HEK293T (cell line): ENCODE data around the gene MB.

Experiments used
- ARNT ChIP-seq: fragments of 450-650 bp; IDR thresholded peaks from 2 replicates; pipeline ENCODE4 v1.6.1; 2017; ENCODE audit warnings: mild to moderate bottlenecking
- BHLHE40 ChIP-seq: fragments of 450-650 bp; IDR thresholded peaks from 2 replicates; pipeline ENCODE4 v1.6.1; 2016; ENCODE audit warnings: mild to moderate bottlenecking, moderate library complexity, borderline replicate concordance
- FOXK2 ChIP-seq: fragments of 450-650 bp; IDR thresholded peaks from 2 replicates; pipeline ENCODE4 v1.6.1; 2016; ENCODE audit warnings: mild to moderate bottlenecking
- FOXM1 ChIP-seq: fragments of 450-650 bp; IDR thresholded peaks from 2 replicates; pipeline ENCODE4 v1.6.1; 2017; ENCODE audit warnings: mild to moderate bottlenecking, borderline replicate concordance
- L3MBTL2 ChIP-seq: fragments of 450-650 bp; conservative IDR thresholded peaks from 2 replicates; pipeline ENCODE4 v1.6.1; 2016; ENCODE audit warnings: mild to moderate bottlenecking
- LEF1 ChIP-seq: fragments of 450-650 bp; IDR thresholded peaks from 2 replicates; pipeline ENCODE4 v1.6.1; 2017; ENCODE audit warnings: mild to moderate bottlenecking, borderline replicate concordance
- SP1 ChIP-seq: fragments of 450-650 bp; IDR thresholded peaks from 2 replicates; pipeline ENCODE4 v1.6.1; 2017
- ZNF384 ChIP-seq: fragments of 450-650 bp; IDR thresholded peaks from 2 replicates; pipeline ENCODE4 v1.6.1; 2016

DNA sequence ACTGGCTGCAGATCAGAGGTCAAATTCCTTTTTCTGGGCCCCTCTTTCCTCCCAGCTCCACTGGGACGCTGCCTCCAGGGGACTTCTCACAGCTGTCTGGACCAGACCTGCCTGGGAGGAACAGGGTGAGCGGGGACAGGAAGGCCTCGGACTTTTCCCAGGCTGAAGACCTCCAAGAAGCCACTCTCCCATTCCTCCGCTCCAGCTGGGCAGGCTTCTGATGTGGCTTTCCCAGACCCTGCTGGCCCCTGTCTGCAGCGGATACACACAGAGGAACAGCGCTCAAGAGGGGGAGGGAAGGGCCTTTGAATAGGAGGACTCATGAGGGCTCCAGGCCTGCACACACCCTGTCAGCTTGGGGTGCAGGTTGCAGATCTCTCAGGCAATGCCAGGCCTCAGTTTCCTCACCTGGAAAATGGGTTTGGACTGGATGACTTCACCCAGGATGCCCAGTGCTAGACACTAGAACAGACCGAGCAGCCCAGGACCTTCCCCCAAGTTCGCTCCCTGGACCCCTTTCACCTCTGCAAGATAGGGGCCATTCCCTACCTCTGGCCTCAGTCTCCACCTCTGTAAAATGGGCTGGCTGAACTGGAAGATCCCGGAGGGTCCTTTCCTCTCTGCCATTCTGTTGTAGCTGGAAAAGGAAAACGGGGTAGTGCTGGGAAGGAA, 36.6 kb downstream of the MB start:
- no peak for TF ChIP-seq FOXK2
- TF ChIP-seq FOXM1: no peak
- no peak for TF ChIP-seq LEF1
- TF ChIP-seq ZNF384: no peak
- TF ChIP-seq L3MBTL2: no peak
- TF ChIP-seq BHLHE40: no peak
- TF ChIP-seq ARNT: no peak
- no peak for TF ChIP-seq SP1
